ENCODE measurements around the gene NABP2.

NABP2 gene

GRCh38 chr12:56221232-56221756 lies 2.8 kb upstream of the NABP2 start:
- Mint-ChIP-seq H3K4me3 (peak overlapping the region; percentile 99 to 100), H3K9me3 (no peaks in the 10 kb centered on the region), H3K27me3 (no peaks in the 10 kb centered on the region), H3K36me3 (ENCODE audit: insufficient read depth) (peaks cover 35% of the 10 kb centered on the region), H3K4me1 (ENCODE audit: low read depth in 2 of 2) (peaks cover 46 to 53% of the 10 kb centered on the region in 2 donors), H3K27ac (peak overlapping the region; percentile 100)
- ATAC-seq (replicated peaks): peak; percentile 16
- DNase-seq: peak in 1 of 3 experiments; percentile 8

DNA sequence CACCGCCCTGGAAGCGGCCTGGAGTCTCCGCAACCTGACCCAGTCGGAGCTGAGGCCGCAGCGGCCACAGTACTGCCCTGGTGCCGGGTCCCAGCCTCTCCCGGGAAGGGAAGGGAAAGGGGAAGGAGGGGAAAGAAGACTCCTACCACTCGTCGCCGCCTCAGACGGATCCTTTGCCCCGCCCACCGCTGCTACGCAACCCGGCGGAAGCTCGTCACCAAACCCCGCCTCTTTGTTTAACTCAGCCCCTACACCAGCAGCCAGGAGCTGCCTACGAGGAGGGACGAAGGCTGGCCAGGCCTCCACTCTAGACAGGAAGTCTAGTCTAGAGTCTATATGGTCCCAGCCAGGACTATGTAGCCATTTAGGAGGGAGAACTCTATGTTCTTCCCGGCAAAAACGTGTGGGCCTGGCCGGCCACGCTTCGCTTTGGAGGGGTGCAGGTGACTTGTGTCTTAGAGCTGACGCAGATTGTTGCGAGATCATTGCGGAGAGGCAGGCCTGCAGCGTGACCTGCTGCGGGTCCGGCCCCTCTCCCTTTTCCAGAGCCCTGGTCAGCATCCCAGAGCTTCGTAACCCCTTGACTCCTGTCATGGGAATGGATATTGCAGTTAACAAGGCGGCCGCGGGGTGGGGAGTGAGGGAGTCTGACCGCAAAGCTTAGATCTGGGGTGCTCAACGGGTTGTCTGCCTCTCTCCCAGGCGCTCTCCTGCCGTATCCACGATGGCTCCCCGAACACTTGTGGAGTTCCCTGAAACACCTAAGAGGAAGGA lies 2.2 kb upstream of the NABP2 start, which contains the start of gene RNF41:
Gene RNF41, minus strand, starts transcription at position 166 of the 774 bp plus-strand sequence. CDS start 7,875 bp downstream, outside the sequence.
- DNase-seq: peak; percentile 92 to 95 (median 93)
- peaks cover 42 to 50% of the 10 kb centered on the region in 2 donors for H3K4me1 Mint-ChIP-seq (ENCODE audit: low read depth in 2 of 2)
- H3K27me3 Mint-ChIP-seq: no peaks in the 10 kb centered on the region
- H3K36me3 Mint-ChIP-seq (ENCODE audit: insufficient read depth): peaks cover 29% of the 10 kb centered on the region
- peak within 1 kb of the TSS; percentile 100 for H3K27ac Mint-ChIP-seq
- peak within 1 kb of the TSS; percentile 99 to 100 for H3K4me3 Mint-ChIP-seq
- no peaks in the 10 kb centered on the region for H3K9me3 Mint-ChIP-seq
- peak; percentile 83 for ATAC-seq (replicated peaks)

DNA sequence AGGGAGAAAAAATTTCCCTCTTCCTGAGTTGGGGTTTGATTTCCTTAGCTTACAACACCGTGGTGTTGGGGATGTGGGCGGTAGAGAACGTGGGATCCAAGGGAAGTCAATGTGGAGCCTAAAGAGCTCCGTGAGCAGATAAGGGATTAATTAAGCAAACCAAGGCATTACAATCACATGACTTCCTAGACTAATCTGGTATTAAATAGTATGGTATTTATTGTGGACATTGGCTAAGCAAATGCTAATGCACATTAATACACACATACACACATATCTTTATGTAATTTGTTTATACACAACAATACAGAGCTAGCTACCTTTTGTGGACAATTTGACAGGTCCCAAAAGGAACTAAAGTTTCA lies 1.6 kb upstream of the NABP2 start:
- ATAC-seq (replicated peaks) (no peak), DNase-seq (no peak)
- H3K4me1 Mint-ChIP-seq (ENCODE audit: low read depth in 2 of 2): peaks cover 42 to 50% of the 10 kb centered on the region in 2 donors
- peak overlapping the region; percentile 99 to 100 for H3K4me3 Mint-ChIP-seq
- no peaks in the 10 kb centered on the region for H3K27me3 Mint-ChIP-seq
- peaks cover 24% of the 10 kb centered on the region for H3K36me3 Mint-ChIP-seq (ENCODE audit: insufficient read depth)
- no peaks in the 10 kb centered on the region for H3K9me3 Mint-ChIP-seq
- peak overlapping the region; percentile 100 for H3K27ac Mint-ChIP-seq

DNA sequence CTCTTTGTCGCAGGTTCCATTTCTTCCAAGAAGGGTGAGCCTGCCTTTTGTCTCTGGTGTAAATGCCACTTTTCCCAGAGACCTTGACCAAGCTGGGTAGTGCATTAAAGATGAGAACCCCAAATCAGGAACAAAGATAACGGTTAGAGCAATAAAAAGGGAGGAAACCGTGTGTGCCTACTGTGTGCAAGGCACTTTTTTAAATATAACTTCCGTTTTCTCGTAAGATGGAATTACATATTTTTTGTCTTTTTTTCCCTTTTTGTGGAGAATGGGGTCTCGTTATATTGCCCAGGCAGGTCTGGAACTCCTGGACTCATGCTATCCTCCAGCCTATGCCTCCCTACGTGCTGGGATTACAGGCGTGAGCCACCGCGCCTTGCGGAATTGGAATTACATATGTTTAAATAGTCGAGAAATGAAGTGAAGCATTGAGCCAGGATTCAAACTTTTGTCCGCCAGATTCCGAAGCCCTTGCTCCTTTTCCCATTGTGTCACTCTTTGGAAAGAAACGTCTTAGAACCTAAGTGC lies 506 bp upstream of the NABP2 start:
- no peaks in the 10 kb centered on the region for H3K9me3 Mint-ChIP-seq
- peak overlapping the region; percentile 99 to 100 for H3K4me3 Mint-ChIP-seq

GRCh38 chr12:56224954-56225353 lies 812 bp downstream of the NABP2 start:
- peaks cover 42 to 50% of the 10 kb centered on the region in 2 donors for H3K4me1 Mint-ChIP-seq (ENCODE audit: low read depth in 2 of 2)
- no peaks in the 10 kb centered on the region for H3K27me3 Mint-ChIP-seq
- ATAC-seq (replicated peaks) (no peak), DNase-seq (no peak)
- H3K9me3 Mint-ChIP-seq: no peaks in the 10 kb centered on the region
- H3K36me3 Mint-ChIP-seq (ENCODE audit: insufficient read depth): peaks cover 24% of the 10 kb centered on the region
- H3K27ac Mint-ChIP-seq: peak overlapping the region; percentile 100
- peak overlapping the region; percentile 99 to 100 for H3K4me3 Mint-ChIP-seq

More for the DNA sequence above, 506 bp upstream of the NABP2 start:
- H3K4me1 Mint-ChIP-seq (ENCODE audit: low read depth in 2 of 2): peaks cover 42 to 50% of the 10 kb centered on the region in 2 donors
- no peaks in the 10 kb centered on the region for H3K27me3 Mint-ChIP-seq
- peak overlapping the region; percentile 100 for H3K27ac Mint-ChIP-seq
- peaks cover 24% of the 10 kb centered on the region for H3K36me3 Mint-ChIP-seq (ENCODE audit: insufficient read depth)
- ATAC-seq (replicated peaks) (no peak), DNase-seq (no peak)

DNA sequence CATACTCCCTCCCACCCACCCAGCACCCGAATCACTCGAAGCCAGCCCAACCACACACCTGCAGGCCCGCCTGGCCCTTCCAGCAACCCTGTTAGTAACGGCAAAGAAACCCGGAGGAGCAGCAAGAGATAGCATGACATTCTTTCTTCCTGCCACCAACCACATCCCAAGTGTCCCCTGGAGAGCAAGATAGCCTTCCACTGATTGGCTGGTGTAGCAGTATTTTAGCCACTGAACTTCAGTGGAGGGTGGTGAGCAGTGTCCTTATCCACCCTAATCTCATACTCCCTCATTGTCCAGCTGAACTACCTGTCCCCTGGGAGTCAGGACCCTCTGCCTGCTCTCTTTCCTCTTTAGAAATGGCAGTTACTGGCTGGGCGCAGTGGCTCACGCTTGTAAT lies 4.9 kb downstream of the NABP2 start:
- Mint-ChIP-seq H3K4me3 (no peak overlapping the region), H3K4me1 (ENCODE audit: low read depth in 2 of 2) (peaks cover 16 to 18% of the 10 kb centered on the region in 2 donors), H3K36me3 (ENCODE audit: insufficient read depth) (peaks cover 3% of the 10 kb centered on the region), H3K27me3 (no peaks in the 10 kb centered on the region), H3K27ac (no peak overlapping the region), H3K9me3 (no peaks in the 10 kb centered on the region)
- DNase-seq (no peak), ATAC-seq (replicated peaks) (no peak)

GRCh38 chr12:56229916-56230431 lies 5.8 kb downstream of the NABP2 start, which contains the start of gene SLC39A5:
Gene SLC39A5, plus strand, starts transcription at chr12:56230051. Its CDS starts 1,224 bp downstream, at chr12:56231275.
- DNase-seq (no peak), ATAC-seq (replicated peaks) (no peak)
- Mint-ChIP-seq H3K4me1 (ENCODE audit: low read depth in 2 of 2) (peaks cover 10 to 11% of the 10 kb centered on the region in 2 donors), H3K27me3 (no peaks in the 10 kb centered on the region), H3K27ac (peak within 1 kb of the TSS in 1 of 2 donors; percentile 42), H3K4me3 (no peak within 1 kb of the TSS), H3K36me3 (ENCODE audit: insufficient read depth) (no peaks in the 10 kb centered on the region), H3K9me3 (no peaks in the 10 kb centered on the region)

GRCh38 chr12:56230432-56231183 lies 6.5 kb downstream of the NABP2 start:
- no peaks in the 10 kb centered on the region for H3K36me3 Mint-ChIP-seq (ENCODE audit: insufficient read depth)
- no peak overlapping the region for H3K4me3 Mint-ChIP-seq
- peak overlapping the region in 1 of 2 donors; percentile 42 for H3K27ac Mint-ChIP-seq
- H3K4me1 Mint-ChIP-seq (ENCODE audit: low read depth in 2 of 2): peaks cover 4 to 7% of the 10 kb centered on the region in 2 donors
- ATAC-seq (replicated peaks) (no peak), DNase-seq (no peak)
- no peaks in the 10 kb centered on the region for H3K27me3 Mint-ChIP-seq
- no peaks in the 10 kb centered on the region for H3K9me3 Mint-ChIP-seq

DNA sequence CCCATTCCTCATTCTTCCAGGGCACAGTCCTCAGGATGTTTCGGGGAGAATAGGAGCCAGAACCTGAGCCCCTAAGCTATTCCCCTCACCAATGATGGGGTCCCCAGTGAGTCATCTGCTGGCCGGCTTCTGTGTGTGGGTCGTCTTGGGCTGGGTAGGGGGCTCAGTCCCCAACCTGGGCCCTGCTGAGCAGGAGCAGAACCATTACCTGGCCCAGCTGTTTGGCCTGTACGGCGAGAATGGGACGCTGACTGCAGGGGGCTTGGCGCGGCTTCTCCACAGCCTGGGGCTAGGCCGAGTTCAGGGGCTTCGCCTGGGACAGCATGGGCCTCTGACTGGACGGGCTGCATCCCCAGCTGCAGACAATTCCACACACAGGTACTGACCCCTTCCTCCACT lies 7.0 kb downstream of the NABP2 start:
- H3K4me3 Mint-ChIP-seq: no peak overlapping the region
- no peaks in the 10 kb centered on the region for H3K27me3 Mint-ChIP-seq
- H3K27ac Mint-ChIP-seq: peak overlapping the region in 1 of 2 donors; percentile 7
- DNase-seq (no peak), ATAC-seq (replicated peaks) (no peak)
- no peaks in the 10 kb centered on the region for H3K9me3 Mint-ChIP-seq
- peaks cover 2% of the 10 kb centered on the region for H3K36me3 Mint-ChIP-seq (ENCODE audit: insufficient read depth)
- peaks cover 2 to 5% of the 10 kb centered on the region in 2 donors for H3K4me1 Mint-ChIP-seq (ENCODE audit: low read depth in 2 of 2)

DNA sequence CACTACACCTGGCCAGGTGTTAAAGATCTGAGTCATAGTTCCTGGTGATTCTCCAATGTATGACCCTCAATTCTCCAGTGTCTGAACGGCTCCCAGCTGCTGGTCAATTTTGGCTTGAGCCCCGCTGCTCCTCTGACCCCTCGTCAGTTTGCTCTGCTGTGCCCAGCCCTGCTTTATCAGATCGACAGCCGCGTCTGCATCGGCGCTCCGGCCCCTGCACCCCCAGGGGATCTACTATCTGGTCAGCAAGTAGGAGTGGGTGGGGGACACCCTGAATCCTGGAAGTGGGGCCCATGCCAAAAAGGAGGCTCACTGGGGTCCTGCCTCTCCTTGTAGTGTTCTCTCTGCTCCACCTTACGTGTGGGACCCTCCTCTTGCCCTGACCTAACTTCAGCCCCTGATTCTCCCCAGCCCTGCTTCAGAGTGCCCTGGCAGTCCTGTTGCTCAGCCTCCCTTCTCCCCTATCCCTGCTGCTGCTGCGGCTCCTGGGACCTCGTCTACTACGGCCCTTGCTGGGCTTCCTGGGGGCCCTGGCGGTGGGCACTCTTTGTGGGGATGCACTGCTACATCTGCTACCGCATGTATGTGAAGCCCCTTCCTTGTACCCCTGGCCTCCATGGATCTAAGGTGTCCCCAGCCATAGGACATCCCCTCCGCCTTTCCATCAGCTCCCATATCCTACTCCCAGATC lies 10.7 kb downstream of the NABP2 start:
- ATAC-seq (replicated peaks): no peak
- peaks cover 0 to 8% of the 10 kb centered on the region in 2 donors for H3K4me1 Mint-ChIP-seq (ENCODE audit: low read depth in 2 of 2)
- H3K9me3 Mint-ChIP-seq: no peaks in the 10 kb centered on the region
- H3K27ac Mint-ChIP-seq: peak overlapping the region; percentile 22 to 77
- no peak overlapping the region for H3K4me3 Mint-ChIP-seq
- DNase-seq: no peak
- no peaks in the 10 kb centered on the region for H3K27me3 Mint-ChIP-seq
- peaks cover 6% of the 10 kb centered on the region for H3K36me3 Mint-ChIP-seq (ENCODE audit: insufficient read depth)

DNA sequence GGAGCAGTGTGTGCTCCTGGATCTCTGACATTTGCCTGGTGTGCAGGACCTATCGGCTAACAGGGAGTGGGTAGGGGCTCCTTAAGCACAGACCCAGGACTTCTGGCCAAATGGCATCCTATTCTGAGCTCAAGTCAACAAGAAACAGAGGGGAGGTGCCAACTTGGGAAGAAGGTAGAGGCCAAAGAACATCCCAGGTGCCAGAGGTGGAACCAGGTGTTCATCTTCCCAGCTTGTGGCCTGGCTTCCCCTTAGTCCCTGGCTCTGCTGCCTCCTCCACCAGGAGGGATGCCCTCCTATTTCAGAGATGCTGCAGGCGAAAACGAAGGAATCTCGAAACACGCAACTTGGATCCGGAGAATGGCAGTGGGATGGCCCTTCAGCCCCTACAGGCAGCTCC lies 11.9 kb downstream of the NABP2 start:
- H3K36me3 Mint-ChIP-seq (ENCODE audit: insufficient read depth): peaks cover 12% of the 10 kb centered on the region
- no peak for DNase-seq
- no peak overlapping the region for H3K4me3 Mint-ChIP-seq
- no peaks in the 10 kb centered on the region for H3K9me3 Mint-ChIP-seq
- no peaks in the 10 kb centered on the region for H3K27me3 Mint-ChIP-seq
- peak overlapping the region in 1 of 2 donors; percentile 85 for H3K27ac Mint-ChIP-seq
- ATAC-seq (replicated peaks): no peak
- peaks cover 0 to 9% of the 10 kb centered on the region in 2 donors for H3K4me1 Mint-ChIP-seq (ENCODE audit: low read depth in 2 of 2)

DNA sequence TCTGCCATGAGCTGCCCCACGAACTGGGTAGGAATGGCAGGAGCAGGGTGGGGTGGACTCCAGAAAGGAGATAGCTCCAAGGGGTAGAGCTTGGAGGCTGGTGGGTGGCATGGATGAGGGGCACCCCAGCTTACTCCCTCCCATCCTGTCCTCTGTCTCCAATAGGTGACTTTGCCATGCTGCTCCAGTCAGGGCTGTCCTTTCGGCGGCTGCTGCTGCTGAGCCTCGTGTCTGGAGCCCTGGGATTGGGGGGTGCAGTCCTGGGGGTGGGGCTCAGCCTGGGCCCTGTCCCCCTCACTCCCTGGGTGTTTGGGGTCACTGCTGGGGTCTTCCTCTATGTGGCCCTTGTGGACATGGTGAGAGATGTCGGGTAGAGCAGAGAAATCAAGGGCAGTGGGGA lies 12.8 kb downstream of the NABP2 start:
- H3K4me3 Mint-ChIP-seq: no peak overlapping the region
- H3K36me3 Mint-ChIP-seq (ENCODE audit: insufficient read depth): peaks cover 17% of the 10 kb centered on the region
- peaks cover 0 to 9% of the 10 kb centered on the region in 2 donors for H3K4me1 Mint-ChIP-seq (ENCODE audit: low read depth in 2 of 2)
- H3K27ac Mint-ChIP-seq: peak overlapping the region in 1 of 2 donors; percentile 85
- no peaks in the 10 kb centered on the region for H3K27me3 Mint-ChIP-seq
- ATAC-seq (replicated peaks): no peak
- H3K9me3 Mint-ChIP-seq: no peaks in the 10 kb centered on the region
- no peak for DNase-seq
